Measurements from ENCODE around the gene FXR2.

FXR2 gene

GRCh38 chr17:7587420-7588151 lies 27.1 kb downstream of the FXR2 start:
- no peak for DNase-seq

- DNase-seq, result no peak
These were observed 27.9 kb downstream of the FXR2 start for GRCh38 chr17:7586673-7587419.

- DNase-seq, result peak; percentile 98
These were observed 31.2 kb downstream of the FXR2 start, which contains the start of gene MPDU1 for GRCh38 chr17:7583253-7584109. Gene MPDU1 (plus strand): TSS chr17:7583852. CDS start chr17:7583863, 11 bp downstream.

GRCh38 chr17:7582396-7583252 lies 32.1 kb downstream of the FXR2 start:
- no peak for DNase-seq

GRCh38 chr17:7580604-7581575 lies 33.8 kb downstream of the FXR2 start:
- no peak for DNase-seq

- peak; percentile 56 for DNase-seq
These were observed 34.7 kb downstream of the FXR2 start for GRCh38 chr17:7579834-7580603.

- DNase-seq, result peak; percentile 85
These were observed 35.5 kb downstream of the FXR2 start, which contains the start of gene CD68 for GRCh38 chr17:7579001-7579833. Gene CD68 (plus strand): TSS chr17:7579638. CDS start chr17:7579678, 40 bp downstream.

- no peak for DNase-seq
These were observed 37.1 kb downstream of the FXR2 start for GRCh38 chr17:7577327-7578199.

- DNase-seq, result peak; percentile 25
These were observed 38.2 kb downstream of the FXR2 start for GRCh38 chr17:7576432-7576937.

- no peak for DNase-seq
These were observed 38.7 kb downstream of the FXR2 start for GRCh38 chr17:7575959-7576358.

- no peak for DNase-seq
These were observed 39.2 kb downstream of the FXR2 start for GRCh38 chr17:7575481-7575883.

GRCh38 chr17:7574176-7574953 lies 40.3 kb downstream of the FXR2 start:
- no peak for DNase-seq

- peak; percentile 92 for DNase-seq
These were observed 41.2 kb downstream of the FXR2 start for GRCh38 chr17:7573324-7574080.

- peak; percentile 100 for DNase-seq
These were observed 41.9 kb downstream of the FXR2 start for GRCh38 chr17:7572588-7573323.

- no peak for DNase-seq
These were observed 42.4 kb downstream of the FXR2 start for GRCh38 chr17:7572338-7572587.

GRCh38 chr17:7570351-7570750 lies 44.3 kb downstream of the FXR2 start:
- no peak for DNase-seq
